ENCODE data around the gene NFILZ. TPM values are rescaled to one million over a fixed set of nuclear protein-coding genes. Genes with fewer than 3 reads are reported as not detected.
A peak's percentile ranks its signal among the peaks of the same experiment; 100 is the strongest.
"Not testable (repeated sequence)": the region's sequence is repeated elsewhere in the genome, so short reads cannot be mapped to it uniquely, and the experiment has no call there.

NFILZ gene
- total RNA-seq, 1 donor from 2014 or later, result not detected

- intact Hi-C loops (cut with micrococcal nuclease), result no loop called here
- peak; percentile 72 for DNase-seq
- ATAC-seq, result peak; percentile 11
Observed at GRCh38 chr19:8610041-8610935, 20.1 kb upstream of the NFILZ start, which contains the start of gene ADAMTS10. Gene ADAMTS10, minus strand, starts transcription at chr19:8610715. Its CDS starts 5,005 bp downstream, at chr19:8605710.

- intact Hi-C loops (cut with micrococcal nuclease), result no loop called here
- ATAC-seq, result no peak
Observed at GRCh38 chr19:8610936-8611300, 19.5 kb upstream of the NFILZ start.

GRCh38 chr19:8611391-8611876 lies 19.0 kb upstream of the NFILZ start:
- DNase-seq, result peak; percentile 55
- intact Hi-C loops (cut with micrococcal nuclease), result no loop called here
- ATAC-seq, result no peak

More at GRCh38 chr19:8610936-8611300, 19.5 kb upstream of the NFILZ start:
- no peak for DNase-seq

GRCh38 chr19:8611877-8612806 lies 18.3 kb upstream of the NFILZ start:
- DNase-seq, result peak; percentile 80
- intact Hi-C loops (cut with micrococcal nuclease), result no loop called here

GRCh38 chr19:8612807-8613171 lies 17.6 kb upstream of the NFILZ start:
- no peak for ATAC-seq
- intact Hi-C loops (cut with micrococcal nuclease), result no loop called here
- DNase-seq, result no peak

More at GRCh38 chr19:8611877-8612806, 18.3 kb upstream of the NFILZ start:
- peak; percentile 63 for ATAC-seq

GRCh38 chr19:8614455-8614854 lies 16.0 kb upstream of the NFILZ start:
- ATAC-seq (no peak), DNase-seq (no peak)
- intact Hi-C loops (cut with micrococcal nuclease), result no loop called here

GRCh38 chr19:8615024-8615423 lies 15.4 kb upstream of the NFILZ start:
- intact Hi-C loops (cut with micrococcal nuclease), result no loop called here
- DNase-seq, result no peak
- ATAC-seq, result no peak

GRCh38 chr19:8615813-8616596 lies 14.4 kb upstream of the NFILZ start:
- DNase-seq (peak; percentile 61), ATAC-seq (no peak)
- intact Hi-C loops (cut with micrococcal nuclease), result no loop called here

GRCh38 chr19:8616861-8617260 lies 13.6 kb upstream of the NFILZ start:
- intact Hi-C loops (cut with micrococcal nuclease), result no loop called here
- no peak for DNase-seq
- ATAC-seq, result no peak

- intact Hi-C loops (cut with micrococcal nuclease); DNase-seq; ATAC-seq: not testable (repeated sequence)
Observed at GRCh38 chr19:8617325-8617724, 13.1 kb upstream of the NFILZ start.

GRCh38 chr19:8617984-8618383 lies 12.4 kb upstream of the NFILZ start:
- intact Hi-C loops (cut with micrococcal nuclease), result no loop called here
- DNase-seq, result no peak
- no peak for ATAC-seq

- intact Hi-C loops (cut with micrococcal nuclease), result no loop called here
Observed at GRCh38 chr19:8618751-8619150, 11.7 kb upstream of the NFILZ start.

GRCh38 chr19:8622886-8623285 lies 7.5 kb upstream of the NFILZ start:
- intact Hi-C loops (cut with micrococcal nuclease); ATAC-seq; DNase-seq: not testable (repeated sequence)

More at GRCh38 chr19:8618751-8619150, 11.7 kb upstream of the NFILZ start:
- ATAC-seq (no peak), DNase-seq (no peak)

- intact Hi-C loops (cut with micrococcal nuclease), result no loop called here
- DNase-seq (no peak), ATAC-seq (no peak)
Observed at GRCh38 chr19:8626842-8627241, 3.6 kb upstream of the NFILZ start.

- ATAC-seq (no peak), DNase-seq (no peak)
- intact Hi-C loops (cut with micrococcal nuclease), result no loop called here
Observed at GRCh38 chr19:8629184-8629583, 1.2 kb upstream of the NFILZ start.

- no peak for ATAC-seq
- DNase-seq, result no peak
- intact Hi-C loops (cut with micrococcal nuclease), result no loop called here
Observed at GRCh38 chr19:8630796-8631424, 477 bp downstream of the NFILZ start.

- peak; percentile 43 for ATAC-seq
- peak; percentile 32 for DNase-seq
- intact Hi-C loops (cut with micrococcal nuclease), result no loop called here
Observed at GRCh38 chr19:8631425-8631819, 989 bp downstream of the NFILZ start.

- ATAC-seq, result no peak
- intact Hi-C loops (cut with micrococcal nuclease), result no loop called here
Observed at GRCh38 chr19:8635422-8635821, 5.0 kb downstream of the NFILZ start.

More at GRCh38 chr19:8635422-8635821, 5.0 kb downstream of the NFILZ start:
- DNase-seq, result no peak

Measured in left ventricle myocardium superior (tissue), 1 donor.